Epidermal melanocyte (primary cell): ENCODE measurements around the gene SURF4.

ENCODE experiments used
- DNase-seq: peaks from one replicate; pipeline ENCODE4 v3.0.0; 2011; ENCODE audit warnings: low spot score; ENCODE audit not compliant: insufficient read length

The SURF4 gene

DNA sequence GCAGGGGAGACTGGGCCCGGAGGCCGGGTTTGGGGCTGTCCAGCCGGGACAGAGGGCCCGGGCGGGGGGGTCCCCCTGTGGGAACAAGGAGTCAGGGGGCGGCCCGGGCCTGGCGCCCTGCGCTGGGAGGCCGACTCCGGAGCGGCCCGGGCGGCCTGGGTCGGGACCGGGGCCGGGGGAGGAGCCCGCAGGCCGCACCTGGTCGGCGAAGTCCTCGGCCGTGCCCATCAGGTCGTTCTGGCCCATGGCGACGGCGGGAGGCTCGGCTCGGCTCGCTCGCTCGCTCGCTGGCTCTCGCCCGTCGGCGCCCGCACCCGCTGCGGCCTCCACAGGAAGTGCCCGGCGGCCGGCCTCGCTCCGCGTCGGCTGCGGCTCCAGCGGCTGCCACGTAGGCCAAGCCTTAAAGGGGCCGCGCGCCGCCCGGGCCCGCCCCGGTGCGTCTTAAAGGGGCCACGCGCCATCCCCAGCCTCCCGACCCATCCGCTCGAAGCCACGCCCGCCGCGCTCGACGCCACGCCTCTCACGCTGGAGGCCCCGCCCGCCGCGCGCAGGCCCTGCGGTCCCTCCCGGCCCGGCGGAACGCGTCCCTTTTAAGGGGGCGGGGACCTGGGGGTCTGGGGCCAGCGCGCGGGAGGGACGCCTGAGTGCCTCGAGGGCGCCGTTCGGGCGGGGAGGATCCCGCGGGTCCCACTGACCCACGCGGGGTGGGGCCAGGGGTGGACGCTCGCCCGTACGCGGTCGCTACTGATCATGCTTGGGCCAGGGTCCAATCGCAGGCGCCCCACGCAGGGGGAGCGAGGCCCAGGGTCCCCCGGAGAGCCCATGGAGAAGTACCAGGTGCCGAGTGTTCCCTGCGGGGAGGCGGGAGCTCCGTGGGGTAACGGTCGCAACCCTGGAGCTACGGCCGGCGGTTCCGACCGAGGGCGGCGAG lies at the start of gene SURF4, which contains the start of gene STKLD1:
TSS of gene SURF4 (minus strand) at position 337 of the 931 bp plus-strand sequence. CDS start at position 246, 91 bp downstream.
TSS of gene STKLD1 (plus strand) at position 643 of the 931 bp plus-strand sequence. CDS start at position 751, 108 bp downstream.
- peak; percentile 99 for DNase-seq

DNA sequence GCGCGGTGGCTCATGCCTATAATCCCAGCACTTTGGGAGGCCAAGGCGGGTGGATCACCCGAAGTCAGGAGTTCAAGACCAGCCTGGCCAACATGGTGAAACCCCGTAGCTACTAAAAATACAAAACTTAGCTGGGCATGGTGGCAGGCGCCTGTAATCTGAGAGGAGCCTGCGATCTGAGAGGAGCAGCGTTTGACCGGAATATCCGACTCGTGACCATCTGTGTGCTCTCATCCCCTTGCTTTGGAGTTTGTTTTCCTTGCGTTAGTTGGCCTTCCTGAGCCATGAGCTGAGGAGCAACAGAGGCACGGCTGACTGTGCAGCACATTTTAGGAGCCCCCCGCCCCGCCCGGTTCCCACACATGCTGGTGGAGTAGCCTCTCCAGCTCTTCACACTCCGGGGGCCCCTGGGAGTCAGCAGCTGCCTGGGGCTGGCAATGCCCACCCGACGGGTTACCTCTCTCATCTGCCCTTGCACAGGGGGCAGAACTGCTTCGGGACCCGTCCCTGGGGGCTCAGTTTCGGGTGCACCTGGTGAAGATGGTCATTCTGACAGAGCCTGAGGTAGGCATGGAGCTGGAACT lies 49.3 kb upstream of the SURF4 start:
- no peak for DNase-seq

- no peak for DNase-seq
Measured at GRCh38 chr9:133424187-133424586, 48.3 kb upstream of the SURF4 start.

DNA sequence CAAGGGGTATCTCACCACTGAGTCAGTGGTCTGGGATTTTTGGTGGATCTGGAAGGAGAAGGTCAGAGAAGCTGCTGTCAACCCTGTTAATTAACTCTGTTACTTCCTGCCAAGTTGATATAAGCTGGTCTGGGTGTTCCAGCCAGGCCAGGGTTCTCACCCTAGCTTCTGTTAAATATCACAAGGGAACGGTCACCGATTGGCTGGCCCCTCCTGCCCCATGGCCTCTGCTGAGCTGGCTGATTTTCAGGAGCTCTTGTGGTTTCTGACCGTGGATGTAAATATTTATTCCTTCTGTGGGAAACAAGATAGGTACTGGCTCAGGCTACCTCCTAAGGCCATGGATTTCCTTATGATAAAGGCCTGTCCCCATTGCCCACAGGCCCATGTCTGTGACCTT lies 47.4 kb upstream of the SURF4 start:
- no peak for DNase-seq

DNA sequence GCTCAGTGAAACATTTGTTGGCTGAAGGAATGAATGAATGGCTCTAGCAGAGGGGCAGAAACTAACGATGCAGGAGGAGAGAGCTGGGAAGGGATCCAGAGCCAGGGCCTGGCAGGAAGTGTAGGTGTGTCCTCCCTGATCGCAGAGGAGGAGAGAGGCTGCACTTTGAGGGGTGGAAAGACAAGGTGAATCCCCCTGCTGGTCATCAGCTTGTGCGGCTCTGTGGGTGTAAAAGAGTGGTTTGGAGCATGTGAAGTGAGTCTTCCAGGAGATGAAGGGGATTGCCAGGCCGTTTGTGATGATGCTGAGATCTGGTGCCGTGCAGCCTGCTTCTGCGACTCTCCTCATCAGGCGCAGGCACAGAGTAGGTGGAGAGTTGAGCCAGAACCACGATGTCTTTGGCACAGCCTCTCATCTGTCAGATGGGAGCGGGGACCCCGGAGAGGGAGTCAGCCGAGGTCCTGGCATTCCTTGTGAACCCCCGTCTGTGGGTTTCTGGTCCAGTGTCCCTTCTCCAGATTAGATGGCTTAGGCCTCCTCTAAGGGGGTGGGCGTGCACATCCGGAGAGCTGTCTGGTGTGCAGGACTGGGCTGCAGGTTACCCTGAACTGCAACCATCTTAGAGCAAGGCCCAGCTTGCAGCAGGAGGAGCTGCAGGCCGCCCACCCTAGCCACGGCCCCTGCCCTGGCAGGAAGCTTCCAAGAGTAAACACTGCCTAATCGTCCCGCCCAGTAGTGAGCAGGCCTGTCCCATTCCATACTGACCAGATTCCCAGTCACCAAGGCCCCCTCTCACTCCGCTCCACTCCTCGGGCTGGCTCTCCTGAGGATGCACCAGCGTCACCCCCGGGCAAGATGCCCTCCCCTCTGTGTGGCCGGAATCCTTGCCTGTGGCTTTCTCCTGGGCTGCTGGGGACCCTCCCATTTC lies 46.0 kb upstream of the SURF4 start, which contains the start of gene ADAMTS13:
TSS of gene ADAMTS13 (plus strand) at position 753 of the 928 bp plus-strand sequence. CDS start at position 830, 77 bp downstream.
- no peak for DNase-seq

DNA sequence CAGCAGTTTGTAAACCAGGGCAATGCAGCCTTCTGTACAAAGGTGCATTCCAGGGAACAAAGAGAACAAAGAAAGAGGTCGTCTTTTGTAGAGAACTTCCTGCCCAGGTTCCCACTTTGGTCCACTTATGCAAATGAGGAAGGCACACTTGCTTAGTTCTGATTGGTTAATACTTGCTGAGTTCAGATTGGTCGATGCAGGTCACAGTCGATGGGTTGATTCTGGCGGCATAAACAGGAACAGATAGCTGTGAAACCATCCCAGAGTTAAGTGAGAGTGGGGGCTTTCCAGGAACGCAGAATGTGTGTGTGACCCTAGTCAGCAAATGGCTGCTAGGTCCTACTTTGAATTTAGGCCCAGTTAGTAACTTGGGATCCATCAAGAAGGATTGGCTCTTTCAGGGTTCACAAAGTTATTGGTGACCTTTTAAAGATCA lies 44.5 kb upstream of the SURF4 start:
- no peak for DNase-seq

GRCh38 chr9:133419005-133419404 lies 43.1 kb upstream of the SURF4 start:
- no peak for DNase-seq

GRCh38 chr9:133417541-133418461 lies 41.9 kb upstream of the SURF4 start, which contains the start of gene REXO4:
REXO4 (minus strand) TSS chr9:133418010; CDS start chr9:133417844, 166 bp downstream.
- peak; percentile 70 for DNase-seq

- no peak for DNase-seq
Measured at GRCh38 chr9:133415170-133415569, 39.3 kb upstream of the SURF4 start.

GRCh38 chr9:133408042-133408441 lies 32.2 kb upstream of the SURF4 start:
- no peak for DNase-seq

- peak; percentile 63 for DNase-seq
Measured at GRCh38 chr9:133406480-133407307, 30.8 kb upstream of the SURF4 start.

DNA sequence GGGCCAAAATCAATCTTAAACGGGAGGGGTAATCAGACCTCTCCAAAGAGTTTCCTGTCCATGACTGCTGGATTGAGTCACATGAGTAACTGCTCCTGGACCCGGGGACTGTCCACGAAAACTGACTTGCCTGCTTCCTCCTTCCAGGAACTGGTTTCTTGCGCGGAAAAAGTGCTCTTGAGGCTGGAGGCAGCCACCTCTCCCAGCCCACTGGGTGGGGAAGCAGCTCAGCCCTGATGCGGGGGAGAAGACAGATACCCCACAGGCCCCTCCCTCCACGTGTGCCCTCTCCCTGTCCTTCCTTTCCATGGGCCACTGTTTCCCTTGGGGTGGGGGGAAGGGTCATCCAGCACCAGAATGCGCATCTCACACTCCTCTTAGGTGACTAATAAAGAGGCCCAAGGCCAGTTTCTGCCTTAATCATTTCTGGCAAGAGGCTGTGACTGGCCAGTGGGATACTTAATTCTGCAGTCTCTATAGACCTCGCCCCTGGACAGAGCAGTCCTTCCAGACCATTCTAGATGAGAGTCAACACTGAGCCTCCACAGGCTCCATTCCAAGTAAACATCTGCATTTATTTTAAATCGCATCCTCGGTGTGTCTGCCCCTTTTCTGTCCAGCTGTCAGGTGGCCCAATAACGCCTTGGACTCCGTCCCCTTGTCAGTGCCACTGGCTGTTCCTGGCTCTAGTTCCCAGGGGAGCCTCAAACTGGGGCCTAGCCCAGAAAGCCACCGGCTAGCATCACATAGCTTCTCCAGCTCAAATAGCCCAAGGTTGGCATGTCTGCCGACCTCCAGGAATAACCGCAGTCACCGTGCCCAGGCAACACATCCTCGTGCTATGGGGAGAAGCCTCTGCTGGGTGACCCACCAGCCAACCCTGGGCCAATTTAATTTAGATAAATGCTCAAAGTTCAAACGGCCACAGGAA lies 29.9 kb upstream of the SURF4 start:
- DNase-seq: peak; percentile 11

- no peak for DNase-seq
Measured at GRCh38 chr9:133404454-133405002, 28.7 kb upstream of the SURF4 start.

GRCh38 chr9:133403766-133404453 lies 28.1 kb upstream of the SURF4 start:
- peak; percentile 11 for DNase-seq

GRCh38 chr9:133402689-133403088 lies 26.8 kb upstream of the SURF4 start:
- no peak for DNase-seq

- peak; percentile 11 for DNase-seq
Measured at GRCh38 chr9:133401588-133401987, 25.7 kb upstream of the SURF4 start.

- peak; percentile 2 for DNase-seq
Measured at GRCh38 chr9:133400292-133400691, 24.4 kb upstream of the SURF4 start.
